Embryonic facial prominence (tissue), 1 donor: ENCODE results near the gene SBSN.

Experiments used
- DNase-seq: peaks from one replicate; pipeline ENCODE4 v3.0.0-alpha.2; 2016; ENCODE audit errors: extremely low spot score

Gene SBSN

GRCh38 chr19:35554076-35554475 lies 26.0 kb upstream of the SBSN start:
- DNase-seq: no peak

- DNase-seq: no peak
Observed at GRCh38 chr19:35553385-35554000, 25.4 kb upstream of the SBSN start.

DNA sequence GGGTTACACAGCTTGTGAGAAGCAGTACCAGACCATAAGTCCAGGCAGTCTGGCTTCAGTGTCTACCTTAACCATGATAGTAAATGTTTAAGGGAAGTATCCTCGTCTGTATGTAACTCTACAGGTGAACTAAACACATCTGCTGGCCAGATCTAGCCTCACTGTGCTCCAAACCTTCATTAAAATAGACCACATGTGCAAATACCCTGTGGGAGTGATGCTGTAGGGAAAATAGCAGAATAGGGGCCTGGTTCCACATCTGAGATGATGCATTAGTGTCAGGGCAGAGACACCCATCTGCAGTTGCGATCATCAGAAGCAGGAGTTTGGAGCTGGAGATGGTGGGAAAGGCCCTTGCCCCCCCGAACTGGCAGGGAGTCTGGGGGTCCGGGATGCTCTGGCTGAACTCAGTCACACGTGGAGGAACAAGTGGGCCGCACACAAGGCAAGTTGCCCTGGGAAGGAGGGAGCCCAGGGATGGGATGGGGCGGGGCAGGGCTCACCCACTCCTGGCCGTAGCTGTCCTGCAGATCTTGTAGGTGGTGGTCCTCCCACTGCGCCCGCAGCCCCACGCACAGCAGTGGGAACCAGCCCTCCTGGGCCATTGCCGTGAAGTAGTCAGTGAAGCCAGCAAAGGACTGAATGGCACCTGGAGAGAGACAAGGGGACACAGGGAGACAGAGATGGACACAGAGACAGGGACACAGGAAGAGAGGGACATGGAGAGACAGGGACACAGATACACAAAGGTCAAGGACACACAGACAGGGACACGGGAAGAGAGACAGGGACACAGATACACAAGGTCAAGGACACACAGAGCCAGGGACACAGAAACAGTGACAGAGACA lies 24.6 kb upstream of the SBSN start:
- DNase-seq: no peak

DNA sequence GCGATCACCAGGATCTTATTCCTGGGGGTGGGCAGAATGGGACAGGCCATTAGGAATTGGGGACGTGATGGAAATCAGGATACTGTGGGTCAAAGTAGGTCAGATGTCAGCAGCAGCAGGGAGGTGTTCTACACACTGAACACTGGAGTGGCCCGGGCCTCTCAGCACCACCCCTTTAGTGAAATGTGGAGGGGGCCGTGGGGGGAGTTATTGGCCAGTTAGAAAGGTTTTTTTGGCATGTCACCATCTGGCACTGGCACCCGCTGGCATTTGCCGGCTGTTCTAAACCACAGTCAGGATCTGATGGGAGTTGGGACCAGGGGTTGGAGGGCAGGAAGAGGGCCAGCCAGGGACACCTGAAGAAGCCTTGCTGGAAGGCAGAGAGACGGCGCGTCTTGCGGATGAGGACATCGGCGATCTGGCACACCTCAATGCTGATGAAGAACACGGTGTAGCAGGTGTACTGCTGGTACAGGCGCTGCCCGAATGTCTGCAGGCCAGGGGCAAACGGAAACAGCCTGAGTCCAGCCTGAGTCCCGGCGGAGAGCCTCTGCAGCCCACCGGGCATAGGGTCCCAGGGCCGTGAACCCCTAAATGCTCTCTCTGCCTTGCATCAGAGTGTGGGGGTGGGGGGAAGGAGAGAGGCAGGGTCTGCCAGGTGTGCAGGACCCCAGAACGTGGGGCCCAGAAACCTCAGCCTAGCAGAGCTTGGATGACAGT lies 23.1 kb upstream of the SBSN start:
- DNase-seq: no peak

DNA sequence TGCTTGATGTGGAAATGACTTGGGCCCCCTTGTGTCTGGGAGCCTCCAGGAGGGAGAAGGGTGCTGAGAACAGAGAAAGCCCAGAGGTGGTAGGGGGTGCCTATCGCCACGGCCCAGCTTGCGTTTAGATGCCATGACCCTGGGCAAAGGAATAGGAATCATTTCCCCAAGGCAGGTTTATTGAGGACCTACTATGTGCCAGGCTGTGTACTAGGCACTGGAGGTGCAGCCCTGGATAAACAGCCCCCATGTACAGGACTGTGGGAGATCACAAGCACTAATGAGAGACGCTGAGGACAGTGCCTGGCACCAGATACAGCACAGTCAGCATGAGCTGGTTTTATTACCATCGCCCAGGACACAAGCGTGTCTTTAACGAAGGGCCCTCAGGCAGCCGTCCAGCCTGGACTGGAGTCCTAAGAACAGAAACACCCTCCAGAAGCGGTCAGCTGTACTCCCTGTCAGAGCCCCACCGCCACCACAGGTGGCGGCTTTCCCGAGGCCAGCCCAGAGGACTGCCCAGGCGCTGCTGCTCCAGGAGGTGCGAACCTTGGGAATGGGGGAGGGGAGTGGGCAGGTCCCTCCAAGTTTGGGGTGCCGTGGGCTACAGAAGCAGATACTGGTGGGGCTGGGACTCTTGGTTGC lies 21.9 kb upstream of the SBSN start:
- no peak for DNase-seq

DNA sequence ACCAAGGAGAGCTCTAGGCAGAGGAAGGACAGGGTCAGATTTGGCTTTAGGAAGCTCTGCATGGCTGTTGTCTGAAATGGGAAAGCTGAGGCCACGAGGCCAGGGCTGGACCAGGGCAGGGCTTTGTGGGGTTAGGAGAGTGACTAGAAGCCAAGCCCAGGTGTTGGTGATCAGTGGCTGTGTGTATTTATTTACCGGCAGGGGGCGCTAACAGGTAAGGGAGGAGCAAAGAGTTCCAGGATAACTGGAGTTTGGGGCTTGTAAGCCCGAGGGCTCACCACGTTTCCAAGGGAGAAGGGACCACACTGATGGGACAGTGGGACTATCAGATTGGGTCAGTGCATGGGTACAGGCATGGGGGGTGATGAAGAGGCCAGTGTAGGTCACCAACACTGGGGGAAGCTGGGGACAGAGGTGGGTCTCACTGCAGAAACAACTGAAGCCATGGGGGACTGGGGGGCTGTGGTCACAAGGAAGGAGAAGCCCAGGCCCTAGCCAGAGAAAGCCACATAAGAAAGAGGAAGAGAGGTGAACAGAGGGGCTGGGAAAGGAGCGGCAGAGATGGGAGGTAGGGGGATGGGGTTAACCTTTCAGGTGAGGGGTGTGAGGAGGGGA lies 21.2 kb upstream of the SBSN start:
- peak; percentile 29 for DNase-seq

GRCh38 chr19:35546532-35546931 lies 18.4 kb upstream of the SBSN start:
- DNase-seq: no peak

DNA sequence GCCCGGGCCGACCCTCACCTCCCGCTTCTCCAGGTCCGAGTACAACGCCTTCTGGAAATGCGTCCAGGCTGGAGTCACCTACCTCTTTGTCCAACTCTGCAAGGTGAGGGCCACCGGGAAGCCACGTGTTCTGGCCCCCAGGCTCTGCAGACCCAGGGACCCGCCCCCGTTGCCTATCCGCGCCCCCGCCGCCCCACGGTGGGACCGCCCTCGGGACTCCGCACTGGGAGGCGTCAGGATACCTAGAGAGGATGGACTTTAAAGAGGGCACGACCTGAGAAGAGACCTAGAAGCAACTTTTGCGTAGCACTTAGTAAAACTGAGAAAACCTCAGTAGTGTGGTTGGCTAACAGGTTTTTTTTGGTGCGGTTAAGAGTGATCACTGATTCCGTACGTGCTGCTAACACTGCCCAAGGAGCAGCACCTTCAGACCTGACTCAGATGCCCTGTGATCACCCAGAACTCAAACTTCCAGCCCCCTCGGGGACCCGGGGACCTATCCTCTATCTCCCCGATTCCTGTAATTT lies 17.8 kb upstream of the SBSN start:
- DNase-seq: no peak

GRCh38 chr19:35545001-35545854 lies 17.1 kb upstream of the SBSN start, which contains the start of gene TMEM147:
TMEM147 (plus strand) TSS chr19:35545626; CDS start chr19:35545740, 114 bp downstream.
- DNase-seq: peak; percentile 69

GRCh38 chr19:35544110-35544802 lies 16.1 kb upstream of the SBSN start:
- no peak for DNase-seq

GRCh38 chr19:35543280-35544109 lies 15.4 kb upstream of the SBSN start:
- no peak for DNase-seq

- no peak for DNase-seq
Observed at GRCh38 chr19:35542209-35542608, 14.1 kb upstream of the SBSN start.

- no peak for DNase-seq
Observed at GRCh38 chr19:35540356-35540927, 12.3 kb upstream of the SBSN start.

- no peak for DNase-seq
Observed at GRCh38 chr19:35539850-35540249, 11.7 kb upstream of the SBSN start.

GRCh38 chr19:35539314-35539713 lies 11.2 kb upstream of the SBSN start:
- DNase-seq: no peak

DNA sequence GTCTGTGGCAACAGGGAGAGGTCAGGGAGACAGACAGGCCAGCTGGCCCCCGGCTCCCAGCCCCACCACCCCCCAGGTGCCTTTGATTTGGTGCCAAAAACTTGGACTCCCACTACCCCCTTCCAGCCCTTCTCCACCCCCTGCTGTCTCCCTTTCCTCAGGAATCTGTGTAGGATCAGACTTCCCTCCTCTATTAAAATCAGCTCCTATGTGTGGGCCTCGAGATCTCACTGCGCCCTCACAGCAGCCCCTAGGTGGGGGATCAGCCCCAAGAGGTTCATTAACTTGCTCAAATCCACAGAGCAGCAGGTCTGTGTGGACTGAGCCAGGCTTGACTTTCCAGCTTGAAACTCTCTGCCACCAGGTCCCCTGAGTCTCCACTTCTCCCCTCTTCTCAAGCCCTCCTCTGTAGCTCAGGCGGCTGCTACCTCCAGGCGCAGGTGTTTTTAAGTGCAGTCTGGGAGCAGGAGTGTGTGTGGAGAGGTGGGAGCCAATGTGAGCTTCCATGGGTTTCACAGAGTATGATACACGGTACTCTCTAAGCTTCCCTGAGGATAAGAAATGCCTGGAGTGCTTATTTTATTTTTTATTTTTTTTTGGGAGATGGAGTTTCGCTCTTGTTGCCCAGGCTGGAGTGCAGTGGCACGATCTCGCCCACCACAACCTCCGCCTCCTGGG lies 6.8 kb upstream of the SBSN start:
- no peak for DNase-seq

DNA sequence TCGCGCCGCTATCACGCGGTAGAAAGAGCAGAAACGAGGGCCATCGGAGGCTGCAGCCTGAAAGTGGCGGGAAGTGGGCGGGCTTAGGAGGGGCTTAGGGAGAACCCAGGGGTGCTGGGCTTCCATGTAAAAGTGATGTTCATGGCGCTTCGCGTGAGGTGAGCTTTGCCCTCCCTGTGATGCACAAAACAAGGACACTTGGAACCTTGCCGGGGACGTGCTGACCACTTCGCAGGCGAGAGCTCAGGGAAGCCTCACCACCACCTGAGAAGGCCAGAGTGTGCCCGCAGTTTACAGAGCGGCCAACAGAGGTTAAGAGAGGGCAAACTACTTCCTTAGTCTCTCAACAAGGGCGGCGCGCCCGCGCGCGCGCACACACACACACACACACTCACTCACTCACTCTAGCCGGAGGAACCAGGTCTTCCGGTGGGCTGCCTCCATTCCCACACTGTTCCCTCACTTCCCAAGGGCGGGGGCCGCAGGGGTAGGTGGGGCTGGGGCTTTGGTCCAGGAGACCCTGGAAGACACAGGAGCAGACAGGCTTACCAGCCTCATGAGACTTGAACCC lies 5.8 kb upstream of the SBSN start:
- DNase-seq: no peak
